RWPE2 (cell line): Measurements from ENCODE around the gene SPATA33.
"Not testable (repeated sequence)": the region's sequence is repeated elsewhere in the genome, so short reads cannot be mapped to it uniquely, and the experiment has no call there.

Experiments used
- ATAC-seq: fragments of 200-7000 bp; cut with Tn5 transposase; 3 replicates; pipeline ENCODE4 v1.9.1; 2021; ENCODE audit warnings: low read depth
- DNase-seq: peaks from one replicate; pipeline ENCODE4 v3.0.0-alpha.2; 2020; ENCODE audit warnings: low spot score
- H3K27ac ChIP-seq: fragments of 450-650 bp; 2 replicates; pipeline ENCODE4 v1.5.1; 2017; ENCODE audit warnings: mild to moderate bottlenecking; ENCODE audit not compliant: poor library complexity, severe bottlenecking
- H3K27me3 ChIP-seq: fragments of 250-450 bp; sonication (Bioruptor Pico); 2 replicates; pipeline ENCODE4 v1.5.1; 2021; ENCODE audit warnings: mild to moderate bottlenecking, moderate library complexity; ENCODE audit not compliant: insufficient read depth, poor library complexity, severe bottlenecking
- H3K36me3 ChIP-seq: fragments of 250-450 bp; sonication (Bioruptor Pico); 2 replicates; pipeline ENCODE4 v1.5.1; 2020; ENCODE audit warnings: low read depth, mild to moderate bottlenecking, moderate library complexity
- H3K4me1 ChIP-seq: fragments of 250-450 bp; sonication (Bioruptor Pico); 2 replicates; pipeline ENCODE4 v1.5.1; 2021; ENCODE audit warnings: mild to moderate bottlenecking, moderate library complexity; ENCODE audit not compliant: insufficient read depth, poor library complexity, severe bottlenecking
- H3K4me3 ChIP-seq: fragments of 250-450 bp; sonication (Bioruptor Pico); 2 replicates; pipeline ENCODE4 v1.5.1; 2021; ENCODE audit warnings: mild to moderate bottlenecking, moderate library complexity; ENCODE audit not compliant: severe bottlenecking
- H3K9me3 ChIP-seq: fragments of 250-450 bp; sonication (Bioruptor Pico); 2 replicates; pipeline ENCODE4 v1.5.1; 2021; ENCODE audit warnings: mild to moderate bottlenecking, moderate library complexity; ENCODE audit not compliant: severe bottlenecking
- CTCF ChIP-seq: fragments of 450-650 bp; IDR thresholded peaks from one replicate; pipeline ENCODE4 v1.5.1; 2017; ENCODE audit warnings: mild to moderate bottlenecking, moderate library complexity; ENCODE audit not compliant: poor library complexity, severe bottlenecking

SPATA33 gene

GRCh38 chr16:89655062-89655643, 2.5 kb upstream of the SPATA33 start:
- Histone ChIP-seq H3K36me3 (peaks cover 30% of the 10 kb centered on the region), H3K27ac (no peak overlapping the region), H3K9me3 (no peaks in the 10 kb centered on the region), H3K27me3 (no peaks in the 10 kb centered on the region), H3K4me3 (no peak overlapping the region), H3K4me1 (peaks cover 6% of the 10 kb centered on the region)
- ATAC-seq (no peak), DNase-seq (no peak)
- TF ChIP-seq CTCF = no peak

- peak overlapping the region; percentile 57 for H3K27ac ChIP-seq
- H3K9me3 ChIP-seq = no peaks in the 10 kb centered on the region
- peaks cover 6% of the 10 kb centered on the region for H3K4me1 ChIP-seq
- H3K36me3 ChIP-seq = peaks cover 39% of the 10 kb centered on the region
- H3K27me3 ChIP-seq = no peaks in the 10 kb centered on the region
- ATAC-seq (no peak), DNase-seq (no peak)
- no peak for TF ChIP-seq CTCF
- H3K4me3 ChIP-seq = peak overlapping the region; percentile 89
These were observed 1.1 kb upstream of the SPATA33 start for GRCh38 chr16:89656435-89657121.

- Histone ChIP-seq H3K4me1 (peaks cover 6% of the 10 kb centered on the region), H3K27me3 (no peaks in the 10 kb centered on the region), H3K4me3 (peak overlapping the region; percentile 89), H3K9me3 (no peaks in the 10 kb centered on the region), H3K36me3 (peaks cover 50% of the 10 kb centered on the region), H3K27ac (peak overlapping the region; percentile 57)
- TF ChIP-seq CTCF = no peak
- no peak for DNase-seq
- ATAC-seq = peak; percentile 47
These were observed 714 bp downstream of the SPATA33 start for GRCh38 chr16:89658221-89658879.

GRCh38 chr16:89660146-89660545, 2.5 kb downstream of the SPATA33 start:
- ATAC-seq = no peak
- H3K36me3 ChIP-seq = peaks cover 45% of the 10 kb centered on the region
- no peak overlapping the region for H3K4me3 ChIP-seq
- no peak overlapping the region for H3K27ac ChIP-seq
- H3K27me3 ChIP-seq = no peaks in the 10 kb centered on the region
- peaks cover 6% of the 10 kb centered on the region for H3K4me1 ChIP-seq
- no peak for TF ChIP-seq CTCF
- H3K9me3 ChIP-seq = no peaks in the 10 kb centered on the region
- no peak for DNase-seq

GRCh38 chr16:89661215-89661614, 3.6 kb downstream of the SPATA33 start:
- Histone ChIP-seq H3K27ac (no peak overlapping the region), H3K4me1 (peaks cover 6% of the 10 kb centered on the region), H3K36me3 (peaks cover 44% of the 10 kb centered on the region), H3K9me3 (no peaks in the 10 kb centered on the region), H3K27me3 (no peaks in the 10 kb centered on the region), H3K4me3 (no peak overlapping the region)
- no peak for TF ChIP-seq CTCF
- DNase-seq = no peak
- no peak for ATAC-seq

- not testable (repeated sequence) for H3K9me3 ChIP-seq, H3K4me1 ChIP-seq, DNase-seq, H3K27me3 ChIP-seq, ATAC-seq, H3K4me3 ChIP-seq, H3K27ac ChIP-seq
- peaks cover 42% of the 10 kb centered on the region for H3K36me3 ChIP-seq
These were observed 6.6 kb downstream of the SPATA33 start for GRCh38 chr16:89664238-89664637.
